Occipital lobe (tissue), 2 donors: ENCODE results near the gene TMEM259. TPM values are rescaled to one million over a fixed set of nuclear protein-coding genes. Genes with fewer than 3 reads are reported as not detected.
A peak's percentile ranks its signal among the peaks of the same experiment; 100 is the strongest.

Experiments
- DNase-seq: peaks from one replicate; lab custom pipeline; 2025; lab: John Stamatoyannopoulos, UW
- total RNA-seq: library from RNA; depleted of rRNA; stranded (reverse); fragments of >200 nt; gene quantifications from one replicate; pipeline ENCODE4 v1.2.3, GENCODE V29; 2014

The TMEM259 gene
- 33.8 TPM for total RNA-seq

DNA sequence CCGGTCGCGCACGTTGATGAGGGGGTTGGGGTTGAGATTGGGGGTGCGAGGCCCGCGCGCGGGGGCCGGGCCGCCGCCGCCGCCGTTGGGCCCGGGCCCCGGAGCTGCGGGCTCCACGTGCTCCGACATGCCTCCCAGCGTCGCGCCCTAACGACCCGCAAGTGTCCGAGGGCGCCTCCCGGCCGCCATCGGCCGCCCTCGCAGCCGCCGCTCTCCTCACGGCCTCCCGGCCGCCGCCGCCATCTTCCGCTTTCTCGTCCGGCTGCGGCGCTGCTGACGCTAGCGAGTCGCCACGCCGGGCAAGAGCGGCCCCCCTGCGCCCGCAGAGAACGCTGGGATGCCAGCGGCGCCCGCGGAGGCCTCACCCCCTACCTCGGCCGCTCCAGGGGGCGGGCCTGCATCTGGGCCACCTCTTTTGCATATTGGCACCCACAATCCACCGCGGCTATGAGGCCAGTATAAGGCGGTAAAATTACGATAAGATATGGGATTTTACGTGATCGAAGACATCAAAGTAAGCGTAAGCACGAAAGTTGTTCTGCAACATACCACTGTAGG is at the start of gene TMEM259:
Gene TMEM259, minus strand, starts transcription at position 256 of the 558 bp plus-strand sequence. Its CDS starts 127 bp downstream, at position 129.
- peak; percentile 95 for DNase-seq

DNA sequence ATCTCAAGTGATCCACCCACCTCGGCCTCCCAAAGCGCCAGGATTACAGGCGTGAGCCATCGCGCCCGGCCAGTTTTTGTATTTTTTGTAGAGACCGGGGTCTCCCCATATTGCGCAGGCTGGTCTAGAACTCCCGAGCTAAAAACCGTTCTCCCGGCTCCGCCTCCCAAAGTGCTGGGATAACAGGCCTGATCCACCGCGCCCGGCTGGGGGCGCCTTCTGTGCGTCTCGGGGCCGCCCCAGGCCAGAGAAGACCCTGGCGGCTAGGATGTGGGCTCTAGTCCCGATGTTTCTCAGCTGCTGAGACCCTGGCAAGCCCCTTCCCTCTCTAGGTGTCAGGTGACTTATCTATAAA is 49.6 kb upstream of the TMEM259 start:
- no peak for DNase-seq

DNA sequence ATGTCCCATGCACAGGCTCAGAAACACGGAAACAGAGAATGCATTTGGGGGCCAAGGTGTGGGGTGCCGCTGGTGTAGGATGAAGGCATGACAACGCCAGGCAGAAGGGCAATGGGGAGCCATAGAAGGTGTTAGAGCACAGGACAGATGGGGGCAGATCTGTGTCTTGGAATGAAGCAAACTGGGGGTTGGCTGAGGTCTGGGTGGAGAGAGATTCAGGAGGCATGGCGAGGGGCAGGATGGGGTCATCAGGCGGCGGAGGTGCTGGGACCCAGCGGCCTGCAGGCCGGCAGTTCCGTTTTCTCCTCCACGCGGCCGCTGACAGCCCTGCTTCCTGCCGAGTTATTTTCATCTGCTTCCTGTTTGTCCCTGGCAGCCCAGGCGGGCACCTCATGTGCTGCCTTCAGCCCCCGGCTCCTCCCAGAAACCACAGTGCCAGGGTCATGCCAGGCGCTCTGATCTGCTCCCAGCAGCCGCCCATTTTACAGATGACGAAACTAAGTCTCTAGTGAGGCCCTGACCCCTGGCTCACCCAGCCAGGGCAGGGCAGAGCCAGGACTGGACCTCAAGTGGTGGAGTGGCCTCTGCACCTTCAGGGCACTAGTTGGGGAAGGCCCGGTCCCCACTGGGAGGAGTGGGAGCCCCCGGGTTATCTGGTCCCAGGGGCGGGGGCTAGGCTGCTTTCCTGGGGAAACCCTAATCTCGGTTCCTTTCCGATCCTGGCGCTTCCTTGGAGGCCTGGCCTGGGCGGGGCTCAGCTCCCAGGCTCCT is 48.3 kb upstream of the TMEM259 start:
- DNase-seq: no peak

DNA sequence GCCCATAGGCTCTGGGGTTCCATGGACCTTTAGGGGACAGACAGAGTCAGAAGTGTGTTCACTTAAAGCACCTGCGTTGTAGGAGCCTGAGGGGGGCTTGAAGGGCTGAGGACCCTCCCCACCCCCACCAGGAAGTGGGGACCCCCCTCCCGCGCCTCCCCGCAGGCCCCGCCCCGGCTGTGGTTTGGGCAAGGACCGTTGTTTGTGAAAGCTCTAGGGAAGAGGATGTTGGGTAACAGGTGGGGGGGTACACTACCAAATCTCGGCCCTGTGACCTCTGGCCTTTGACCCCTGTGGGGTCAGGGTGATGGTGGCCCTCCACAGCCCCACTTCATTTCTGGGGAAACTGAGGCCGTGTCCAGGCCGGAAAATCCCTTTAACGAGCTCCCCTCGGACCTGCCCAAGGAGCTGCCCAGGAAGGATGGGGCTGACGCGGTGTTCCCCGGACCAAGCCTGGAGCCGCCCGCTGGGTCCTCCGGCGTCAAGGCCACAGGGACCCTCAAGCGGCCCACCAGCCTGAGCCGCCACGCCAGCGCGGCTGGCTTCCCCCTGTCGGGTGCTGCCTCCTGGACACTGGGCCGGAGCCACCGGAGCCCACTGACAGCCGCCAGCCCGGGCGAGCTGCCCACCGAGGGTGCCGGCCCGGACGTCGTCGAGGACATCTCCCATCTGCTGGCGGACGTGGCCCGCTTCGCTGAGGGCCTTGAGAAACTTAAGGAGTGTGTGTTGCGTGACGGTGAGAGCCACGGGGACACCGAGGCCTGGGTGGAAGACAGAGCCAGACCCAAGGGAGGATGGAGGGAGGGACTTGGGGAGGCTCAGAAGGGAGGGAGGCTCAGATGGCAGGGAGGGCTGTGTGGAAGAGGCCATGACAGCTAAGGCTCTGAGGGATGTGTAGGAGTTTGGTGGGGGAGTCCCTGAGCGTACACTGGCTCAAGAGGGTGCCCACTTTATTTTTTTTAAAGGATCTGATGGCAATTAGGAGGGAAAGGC is 47.4 kb upstream of the TMEM259 start:
- no peak for DNase-seq

DNA sequence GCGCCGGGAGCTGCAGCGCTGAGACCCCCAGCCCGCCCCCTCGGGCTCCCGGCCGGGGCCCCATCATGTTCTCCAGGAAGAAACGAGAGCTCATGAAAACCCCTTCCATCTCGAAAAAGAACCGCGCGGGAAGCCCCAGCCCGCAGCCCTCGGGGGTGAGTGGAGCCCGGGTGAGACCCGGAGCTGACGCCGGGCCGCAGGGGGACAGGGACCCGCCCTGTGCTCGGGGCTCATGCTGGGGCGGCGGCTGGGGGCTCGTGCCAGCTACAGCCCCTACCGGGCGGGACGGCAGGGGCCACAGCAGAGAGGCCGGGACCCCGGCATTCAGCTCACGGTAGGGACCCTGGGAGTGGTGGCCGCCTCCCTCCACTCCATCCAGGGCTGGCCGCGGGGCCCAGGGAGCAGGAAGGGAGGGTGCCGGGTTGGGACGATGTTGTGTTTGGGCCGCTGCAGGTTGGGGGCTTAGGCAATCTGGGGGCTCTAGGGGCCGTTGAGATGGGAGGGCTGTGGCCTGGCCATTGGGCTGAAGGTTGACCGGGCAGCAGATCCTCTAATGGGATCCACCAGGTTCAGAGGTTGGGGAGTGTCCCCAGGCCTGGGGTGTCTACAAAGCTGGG is 46.5 kb upstream of the TMEM259 start:
- DNase-seq: no peak

DNA sequence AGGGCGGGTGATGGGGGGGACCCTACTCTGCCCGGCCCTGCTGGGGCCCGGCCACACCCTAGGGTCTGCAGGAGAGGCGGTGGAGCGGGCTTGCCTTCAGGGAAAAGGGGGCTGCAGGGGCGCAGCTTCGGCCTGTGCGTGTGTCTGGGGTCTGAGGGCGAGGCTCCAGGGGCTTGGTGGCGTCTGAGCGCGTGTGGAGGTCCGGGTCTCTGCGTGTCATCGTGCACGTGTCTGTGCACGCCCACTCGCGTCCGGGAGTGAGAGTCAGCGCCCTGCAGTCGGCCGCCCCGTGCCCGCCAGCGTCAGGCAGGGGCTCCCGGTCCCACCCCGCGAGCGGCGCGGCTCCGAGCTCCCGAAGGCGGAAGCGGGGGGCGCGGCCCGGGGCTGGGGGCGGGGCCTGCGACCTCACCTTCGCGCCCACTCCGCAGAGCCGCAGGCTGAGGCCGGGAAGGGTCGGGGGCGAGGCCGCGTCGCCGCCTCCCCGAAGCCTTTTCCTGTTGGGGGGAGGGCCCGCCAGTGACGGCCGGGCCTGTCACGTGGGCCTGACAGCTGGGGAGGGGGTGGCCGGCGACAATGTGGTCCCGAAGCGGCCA is 45.9 kb upstream of the TMEM259 start, which contains the start of gene ARHGAP45:
Gene ARHGAP45, plus strand, starts transcription at position 420 of the 593 bp plus-strand sequence. CDS start 239 bp downstream, outside the sequence.
- no peak for DNase-seq

DNA sequence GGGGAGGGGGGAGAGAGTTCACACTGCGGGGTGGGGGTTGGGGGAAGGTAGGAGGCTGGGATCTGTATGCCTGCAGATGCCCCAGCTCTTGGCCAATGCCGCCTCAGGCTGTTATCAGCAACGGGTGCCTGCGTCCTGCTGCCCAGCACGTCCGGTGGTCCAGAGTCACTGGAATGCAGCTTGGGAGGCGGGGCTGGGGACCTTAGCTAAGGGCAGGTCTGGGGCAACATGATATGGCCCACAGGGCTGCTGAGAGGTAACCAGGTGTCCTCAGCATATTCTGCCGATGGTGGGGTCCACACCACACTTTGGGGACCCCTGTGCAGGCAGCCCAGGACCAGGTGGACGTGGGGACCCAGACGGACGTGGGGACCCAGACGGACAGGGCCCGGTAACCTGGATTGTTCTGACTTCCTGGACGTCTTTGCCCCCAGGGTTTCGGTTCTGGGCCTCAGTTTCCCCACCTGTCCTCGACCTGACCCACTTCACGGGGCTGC is 45.4 kb upstream of the TMEM259 start:
- DNase-seq: no peak

DNA sequence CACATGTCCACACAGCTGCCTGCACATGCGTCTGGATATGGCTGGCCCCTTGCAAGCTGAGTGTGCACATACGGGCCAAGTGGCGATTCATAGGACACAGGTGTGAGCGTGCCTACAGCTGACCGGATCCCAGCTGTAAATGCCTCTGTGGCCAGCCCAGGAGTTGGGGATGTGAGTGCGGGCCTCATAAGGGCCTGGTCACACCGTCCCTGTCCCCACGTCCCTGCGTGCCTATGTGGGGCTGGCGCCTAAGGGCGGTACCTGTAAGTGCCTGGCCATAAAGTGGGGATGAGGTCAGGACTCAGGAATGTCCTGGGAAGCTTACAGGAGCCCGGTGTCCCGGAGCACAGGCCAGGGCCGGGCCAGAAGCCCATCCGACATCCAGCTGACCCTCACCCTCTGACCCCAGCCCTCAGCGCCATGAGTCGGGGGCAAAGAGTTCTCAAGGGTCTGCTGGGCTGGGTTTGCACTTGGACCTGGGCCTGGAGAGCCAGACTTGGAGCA is 44.7 kb upstream of the TMEM259 start:
- DNase-seq: no peak

DNA sequence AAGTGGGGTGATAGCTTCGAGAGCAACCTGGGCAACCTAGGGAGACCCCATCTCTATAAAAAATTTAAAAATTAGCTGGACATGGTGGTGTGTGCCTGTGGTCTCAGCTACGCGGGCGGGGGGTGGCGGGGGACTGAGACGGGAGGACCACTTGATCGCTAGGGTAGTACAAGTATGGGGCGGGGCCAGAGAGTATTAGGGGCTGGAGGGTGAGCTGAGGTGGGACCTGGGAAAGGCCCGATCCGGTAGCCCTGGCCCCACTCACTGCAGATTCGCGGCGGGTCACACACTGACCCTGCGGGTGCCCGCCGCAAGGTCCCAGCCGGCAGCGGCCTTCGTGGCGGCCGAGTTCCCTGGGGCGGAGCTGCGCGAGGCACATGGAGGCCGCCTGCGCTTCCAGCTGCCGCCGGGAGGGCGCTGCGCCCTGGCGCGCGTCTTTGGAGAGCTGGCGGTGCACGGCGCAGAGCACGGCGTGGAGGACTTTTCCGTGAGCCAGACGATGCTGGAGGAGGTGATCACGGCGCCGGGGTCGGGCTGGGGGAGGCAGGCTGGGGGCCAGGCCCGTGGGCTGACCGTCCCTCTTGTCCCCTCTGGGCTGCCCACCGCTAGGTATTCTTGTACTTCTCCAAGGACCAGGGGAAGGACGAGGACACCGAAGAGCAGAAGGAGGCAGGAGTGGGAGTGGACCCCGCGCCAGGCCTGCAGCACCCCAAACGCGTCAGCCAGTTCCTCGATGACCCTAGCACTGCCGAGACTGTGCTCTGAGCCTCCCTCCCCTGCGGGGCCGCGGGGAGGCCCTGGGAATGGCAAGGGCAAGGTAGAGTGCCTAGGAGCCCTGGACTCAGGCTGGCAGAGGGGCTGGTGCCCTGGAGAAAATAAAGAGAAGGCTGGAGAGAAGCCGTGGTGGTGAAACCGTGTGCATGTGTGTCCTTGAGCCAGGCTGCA is 44.0 kb upstream of the TMEM259 start:
- no peak for DNase-seq

DNA sequence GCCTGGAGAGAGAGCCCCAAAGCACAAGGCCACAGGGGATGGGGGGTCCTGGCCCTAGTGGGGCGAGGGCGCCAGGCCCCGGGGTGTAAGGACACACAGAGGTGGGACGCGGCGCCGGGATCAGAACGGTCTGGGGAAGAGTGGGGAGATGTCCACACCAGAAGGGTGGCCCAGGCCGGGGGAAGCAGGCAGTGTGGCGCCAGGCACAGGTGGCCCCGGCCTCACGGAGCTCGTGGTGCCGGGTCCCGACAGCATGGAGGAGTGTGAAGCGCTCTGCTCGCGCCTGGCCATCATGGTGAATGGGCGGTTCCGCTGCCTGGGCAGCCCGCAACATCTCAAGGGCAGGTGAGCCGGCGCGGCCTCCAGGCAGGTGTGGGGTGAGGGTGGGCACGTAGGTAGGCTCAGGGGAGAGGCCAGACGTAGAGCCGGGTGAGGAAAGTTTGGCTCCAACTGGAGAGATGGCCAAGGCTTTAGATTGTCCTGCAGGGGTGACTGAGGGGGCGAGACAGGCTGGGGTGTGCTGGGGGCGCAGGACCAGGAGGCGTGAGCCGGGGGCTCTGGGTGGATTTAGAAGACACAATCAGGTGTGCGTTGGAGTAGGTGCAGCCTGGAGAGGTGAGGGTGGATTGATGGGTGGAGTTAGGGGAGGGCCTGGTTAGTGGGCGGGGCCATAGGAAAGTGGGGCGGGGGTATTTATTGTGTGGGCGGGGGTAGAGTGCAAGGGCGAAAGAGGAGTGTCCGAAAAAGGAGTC is 43.2 kb upstream of the TMEM259 start:
- DNase-seq: no peak

DNA sequence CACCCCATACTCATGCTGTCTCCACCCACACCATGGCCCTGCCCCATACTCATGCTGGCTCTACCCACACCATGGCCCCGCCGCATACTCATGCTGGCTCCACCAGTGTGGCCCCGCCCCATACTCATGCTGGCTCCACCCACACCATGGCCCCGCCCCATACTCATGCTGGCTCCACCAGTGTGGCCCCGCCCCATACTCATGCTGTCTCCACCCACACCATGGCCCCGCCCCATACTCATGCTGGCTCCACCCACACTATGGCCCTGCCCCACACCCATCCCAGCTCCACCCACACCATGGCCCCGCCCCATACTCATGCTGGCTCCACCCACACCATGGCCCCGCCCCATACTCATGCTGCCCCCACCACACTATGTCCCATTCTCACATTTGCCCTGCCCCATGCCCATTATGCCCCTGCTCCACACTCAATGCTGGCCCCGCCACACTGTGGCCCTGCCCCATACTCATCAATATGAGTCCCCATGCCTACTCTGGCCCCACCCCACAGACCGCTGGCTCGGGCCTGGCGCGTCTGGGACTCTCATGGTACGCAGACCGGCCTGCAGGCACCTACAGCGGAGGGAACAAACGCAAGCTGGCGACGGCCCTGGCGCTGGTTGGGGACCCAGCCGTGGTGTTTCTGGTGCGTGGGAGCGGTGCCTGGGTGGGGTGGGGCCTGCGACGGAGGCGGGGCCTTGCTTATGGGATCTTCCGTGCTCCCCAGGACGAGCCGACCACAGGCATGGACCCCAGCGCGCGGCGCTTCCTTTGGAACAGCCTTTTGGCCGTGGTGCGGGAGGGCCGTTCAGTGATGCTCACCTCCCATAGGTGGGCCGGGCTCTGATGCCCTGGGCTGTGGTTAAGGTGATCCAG is 42.3 kb upstream of the TMEM259 start:
- DNase-seq: no peak

DNA sequence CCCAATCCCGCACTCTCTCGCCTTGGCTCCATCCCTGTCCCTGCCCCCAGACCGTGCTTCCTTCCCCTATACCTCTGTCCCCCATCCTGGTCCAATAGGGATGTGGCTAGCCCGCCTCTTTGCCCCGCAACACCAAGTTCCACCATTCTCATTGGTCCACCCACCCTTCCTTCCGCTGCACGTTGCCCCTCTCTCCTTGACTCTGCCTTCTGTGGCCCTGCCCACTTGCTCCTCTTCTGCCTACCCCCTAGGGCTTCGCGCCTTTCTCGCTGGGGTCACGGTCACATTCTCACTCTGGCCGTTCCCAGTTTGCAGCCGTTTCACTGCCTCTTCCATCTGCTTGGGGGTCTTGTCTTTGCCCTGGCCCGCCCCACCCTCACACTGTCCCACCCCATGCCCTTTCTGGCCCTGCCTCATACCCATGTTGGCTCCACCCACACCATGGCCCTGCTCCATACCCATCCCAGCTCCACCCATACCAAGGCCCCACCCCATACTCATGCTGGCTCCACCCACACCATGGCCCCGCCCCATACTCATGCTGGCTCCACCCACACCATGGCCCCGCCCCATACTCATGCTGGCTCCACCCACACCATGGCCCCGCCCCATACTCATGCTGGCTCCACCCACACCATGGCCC is 41.6 kb upstream of the TMEM259 start:
- DNase-seq: no peak

DNA sequence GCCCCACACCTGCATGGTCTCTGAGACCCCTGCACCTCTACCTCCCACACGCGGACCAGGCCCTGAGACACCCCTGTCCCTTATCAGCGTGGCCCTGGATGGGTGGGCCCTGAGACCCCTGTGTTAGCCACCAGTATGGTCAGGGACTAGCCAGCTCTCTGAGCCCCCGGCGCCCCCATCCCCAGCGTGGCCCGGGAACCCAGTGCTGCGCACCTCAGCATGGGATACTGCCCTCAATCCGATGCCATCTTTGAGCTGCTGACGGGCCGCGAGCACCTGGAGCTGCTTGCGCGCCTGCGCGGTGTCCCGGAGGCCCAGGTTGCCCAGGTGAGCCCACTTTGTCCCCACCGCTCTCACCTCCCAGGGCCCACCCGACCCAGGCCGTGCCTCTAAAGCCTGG is 41.1 kb upstream of the TMEM259 start:
- DNase-seq: no peak

DNA sequence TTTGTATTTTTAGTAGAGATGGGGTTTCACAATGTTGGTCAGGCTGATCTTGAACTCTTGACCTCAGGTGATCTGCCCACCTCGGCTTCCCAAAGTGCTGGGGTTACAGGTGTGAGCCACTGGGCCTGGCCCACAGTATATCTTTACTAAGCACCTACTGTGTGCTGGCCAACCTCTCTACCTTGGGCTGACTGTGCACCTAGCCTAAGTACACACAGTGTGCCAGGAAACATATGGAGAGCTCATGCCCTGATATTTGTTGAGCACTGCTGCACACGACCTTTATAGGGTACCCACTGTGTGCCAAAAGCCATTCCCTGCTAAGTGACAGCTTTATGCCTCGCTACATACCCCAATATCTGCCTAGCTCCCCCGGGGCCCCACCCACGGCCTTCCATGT is 39.8 kb upstream of the TMEM259 start:
- DNase-seq: no peak

DNA sequence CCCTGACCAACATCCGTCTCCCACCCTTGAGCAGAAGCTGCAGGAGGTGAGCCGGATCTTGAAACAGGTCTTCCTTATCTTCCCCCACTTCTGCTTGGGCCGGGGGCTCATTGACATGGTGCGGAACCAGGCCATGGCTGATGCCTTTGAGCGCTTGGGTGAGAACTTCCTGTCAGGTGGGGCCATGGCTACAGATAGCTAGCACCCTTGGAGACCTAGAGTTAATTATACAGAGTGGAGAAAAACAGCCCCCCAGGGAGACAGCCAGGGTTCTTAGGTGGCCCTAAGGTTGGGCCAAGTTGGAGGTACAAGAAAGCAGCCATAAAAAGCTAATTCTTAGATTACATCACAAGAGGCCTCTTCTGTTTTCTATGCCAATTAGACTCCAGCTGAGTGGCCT is 37.2 kb upstream of the TMEM259 start:
- DNase-seq: no peak

DNA sequence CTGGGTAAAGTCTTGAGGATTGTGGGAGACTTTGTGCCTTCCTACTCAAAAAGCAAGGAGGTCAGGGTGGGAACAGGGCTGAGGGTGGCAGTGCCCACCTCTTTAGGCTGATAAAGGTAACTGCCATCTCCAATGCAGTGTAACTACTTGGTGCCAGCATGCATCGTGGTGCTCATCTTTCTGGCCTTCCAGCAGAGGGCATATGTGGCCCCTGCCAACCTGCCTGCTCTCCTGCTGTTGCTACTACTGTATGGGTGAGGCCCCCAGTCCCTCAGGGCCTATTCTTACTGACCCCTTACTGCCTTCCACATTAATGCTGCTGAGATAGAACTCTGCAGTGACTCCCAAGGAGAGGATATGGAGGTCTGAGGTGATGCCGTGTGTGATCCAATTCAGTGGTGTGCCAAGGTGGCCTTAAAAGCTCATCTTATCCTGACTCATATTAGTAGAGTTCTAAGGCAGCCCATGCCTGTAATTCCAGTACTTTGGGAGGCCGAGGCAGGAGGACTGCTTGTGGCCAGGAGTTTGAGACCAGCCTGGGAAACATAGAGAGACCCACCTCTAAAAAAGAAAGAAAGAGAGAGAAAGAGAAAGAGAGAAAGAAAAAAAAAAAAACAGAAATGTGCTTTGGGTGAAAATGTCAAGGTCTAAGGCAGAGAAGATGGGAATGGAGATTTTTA is 36.4 kb upstream of the TMEM259 start:
- no peak for DNase-seq
